Measurements from ENCODE around the gene ANKRD13B.

Gene ANKRD13B

GRCh38 chr17:29611351-29612093 lies 18.6 kb downstream of the ANKRD13B start:
- H3K27ac ChIP-seq (ENCODE audit: low read depth, low read length) = no peak overlapping the region
- H3K4me1 ChIP-seq (ENCODE audit: control insufficient read depth in 5 of 5, insufficient read depth in 5 of 5, low read length in 5 of 5) = peaks cover 3 to 37% (median 32%) of the 10 kb centered on the region in 5 donors
- H3K9ac ChIP-seq (ENCODE audit: low read length in 5 of 5) = no peak overlapping the region
- H3K9me3 ChIP-seq (ENCODE audit: control insufficient read depth in 5 of 5, low read length in 5 of 5) = no peaks in the 10 kb centered on the region
- no peak overlapping the region for H3K4me3 ChIP-seq (ENCODE audit: low read depth in 1 of 5, low read length in 5 of 5)
- H3K36me3 ChIP-seq (ENCODE audit: control insufficient read depth in 5 of 5, insufficient read depth in 5 of 5, low read length in 5 of 5) = peaks cover 0 to 6% (median 0%) of the 10 kb centered on the region in 5 donors
- H3K27me3 ChIP-seq (ENCODE audit: control insufficient read depth in 5 of 5, insufficient read depth in 4 of 5, low read length in 5 of 5) = no peaks in the 10 kb centered on the region

GRCh38 chr17:29612094-29612403 lies 19.1 kb downstream of the ANKRD13B start:
- no peaks in the 10 kb centered on the region for H3K27me3 ChIP-seq (ENCODE audit: control insufficient read depth in 5 of 5, insufficient read depth in 4 of 5, low read length in 5 of 5)
- no peak overlapping the region for H3K9ac ChIP-seq (ENCODE audit: low read length in 5 of 5)
- no peaks in the 10 kb centered on the region for H3K9me3 ChIP-seq (ENCODE audit: control insufficient read depth in 5 of 5, low read length in 5 of 5)
- H3K4me1 ChIP-seq (ENCODE audit: control insufficient read depth in 5 of 5, insufficient read depth in 5 of 5, low read length in 5 of 5) = peaks cover 3 to 43% (median 37%) of the 10 kb centered on the region in 5 donors
- no peak overlapping the region for H3K4me3 ChIP-seq (ENCODE audit: low read depth in 1 of 5, low read length in 5 of 5)
- no peak overlapping the region for H3K27ac ChIP-seq (ENCODE audit: low read depth, low read length)
- H3K36me3 ChIP-seq (ENCODE audit: control insufficient read depth in 5 of 5, insufficient read depth in 5 of 5, low read length in 5 of 5) = peaks cover 0 to 6% (median 0%) of the 10 kb centered on the region in 5 donors

- Histone ChIP-seq H3K4me1 (ENCODE audit: control insufficient read depth in 5 of 5, insufficient read depth in 5 of 5, low read length in 5 of 5) (peaks cover 6 to 49% (median 43%) of the 10 kb centered on the region in 5 donors), H3K27ac (ENCODE audit: low read depth, low read length) (no peak overlapping the region), H3K4me3 (ENCODE audit: low read depth in 1 of 5, low read length in 5 of 5) (peak overlapping the region in 3 of 5 donors; percentile 46 to 63 (median 59)), H3K36me3 (ENCODE audit: control insufficient read depth in 5 of 5, insufficient read depth in 5 of 5, low read length in 5 of 5) (peaks cover 0 to 6% (median 0%) of the 10 kb centered on the region in 5 donors), H3K9ac (ENCODE audit: low read length in 5 of 5) (no peak overlapping the region), H3K27me3 (ENCODE audit: control insufficient read depth in 5 of 5, insufficient read depth in 4 of 5, low read length in 5 of 5) (no peaks in the 10 kb centered on the region), H3K9me3 (ENCODE audit: control insufficient read depth in 5 of 5, low read length in 5 of 5) (no peaks in the 10 kb centered on the region)
Observed at GRCh38 chr17:29612404-29613280, 19.7 kb downstream of the ANKRD13B start.

GRCh38 chr17:29613352-29613837 lies 20.5 kb downstream of the ANKRD13B start:
- no peak overlapping the region for H3K27ac ChIP-seq (ENCODE audit: low read depth, low read length)
- H3K4me3 ChIP-seq (ENCODE audit: low read depth in 1 of 5, low read length in 5 of 5) = peak overlapping the region; percentile 39 to 63 (median 55)
- no peaks in the 10 kb centered on the region for H3K27me3 ChIP-seq (ENCODE audit: control insufficient read depth in 5 of 5, insufficient read depth in 4 of 5, low read length in 5 of 5)
- peaks cover 0 to 6% (median 0%) of the 10 kb centered on the region in 5 donors for H3K36me3 ChIP-seq (ENCODE audit: control insufficient read depth in 5 of 5, insufficient read depth in 5 of 5, low read length in 5 of 5)
- H3K9ac ChIP-seq (ENCODE audit: low read length in 5 of 5) = peak overlapping the region in 2 of 5 donors; percentile 30 to 53
- no peaks in the 10 kb centered on the region for H3K9me3 ChIP-seq (ENCODE audit: control insufficient read depth in 5 of 5, low read length in 5 of 5)
- peaks cover 6 to 56% (median 51%) of the 10 kb centered on the region in 5 donors for H3K4me1 ChIP-seq (ENCODE audit: control insufficient read depth in 5 of 5, insufficient read depth in 5 of 5, low read length in 5 of 5)

- Histone ChIP-seq H3K4me1 (ENCODE audit: control insufficient read depth in 5 of 5, insufficient read depth in 5 of 5, low read length in 5 of 5) (peaks cover 6 to 59% (median 53%) of the 10 kb centered on the region in 5 donors), H3K27me3 (ENCODE audit: control insufficient read depth in 5 of 5, insufficient read depth in 4 of 5, low read length in 5 of 5) (peaks cover 0 to 3% (median 0%) of the 10 kb centered on the region in 5 donors), H3K4me3 (ENCODE audit: low read depth in 1 of 5, low read length in 5 of 5) (peak overlapping the region; percentile 39 to 63 (median 55)), H3K9ac (ENCODE audit: low read length in 5 of 5) (peak overlapping the region in 2 of 5 donors; percentile 30 to 53), H3K9me3 (ENCODE audit: control insufficient read depth in 5 of 5, low read length in 5 of 5) (no peaks in the 10 kb centered on the region), H3K27ac (ENCODE audit: low read depth, low read length) (no peak overlapping the region), H3K36me3 (ENCODE audit: control insufficient read depth in 5 of 5, insufficient read depth in 5 of 5, low read length in 5 of 5) (peaks cover 0 to 6% (median 0%) of the 10 kb centered on the region in 5 donors)
Observed at GRCh38 chr17:29613856-29614255, 20.9 kb downstream of the ANKRD13B start.

- Histone ChIP-seq H3K27me3 (ENCODE audit: control insufficient read depth in 5 of 5, insufficient read depth in 4 of 5, low read length in 5 of 5) (peaks cover 0 to 5% (median 0%) of the 10 kb centered on the region in 5 donors), H3K4me3 (ENCODE audit: low read depth in 1 of 5, low read length in 5 of 5) (peak overlapping the region in 2 of 5 donors; percentile 57 to 69), H3K27ac (ENCODE audit: low read depth, low read length) (no peak overlapping the region), H3K9me3 (ENCODE audit: control insufficient read depth in 5 of 5, low read length in 5 of 5) (no peaks in the 10 kb centered on the region), H3K4me1 (ENCODE audit: control insufficient read depth in 5 of 5, insufficient read depth in 5 of 5, low read length in 5 of 5) (peaks cover 6 to 59% (median 53%) of the 10 kb centered on the region in 5 donors), H3K36me3 (ENCODE audit: control insufficient read depth in 5 of 5, insufficient read depth in 5 of 5, low read length in 5 of 5) (peaks cover 0 to 1% (median 0%) of the 10 kb centered on the region in 5 donors), H3K9ac (ENCODE audit: low read length in 5 of 5) (peak overlapping the region in 1 of 5 donors; percentile 0)
Observed at GRCh38 chr17:29614349-29615047, 21.6 kb downstream of the ANKRD13B start.

GRCh38 chr17:29615048-29615385 lies 22.1 kb downstream of the ANKRD13B start:
- H3K4me1 ChIP-seq (ENCODE audit: control insufficient read depth in 5 of 5, insufficient read depth in 5 of 5, low read length in 5 of 5) = peaks cover 6 to 59% (median 53%) of the 10 kb centered on the region in 5 donors
- peak overlapping the region in 1 of 5 donors; percentile 0 for H3K9ac ChIP-seq (ENCODE audit: low read length in 5 of 5)
- no peaks in the 10 kb centered on the region for H3K9me3 ChIP-seq (ENCODE audit: control insufficient read depth in 5 of 5, low read length in 5 of 5)
- H3K36me3 ChIP-seq (ENCODE audit: control insufficient read depth in 5 of 5, insufficient read depth in 5 of 5, low read length in 5 of 5) = no peaks in the 10 kb centered on the region
- no peak overlapping the region for H3K27ac ChIP-seq (ENCODE audit: low read depth, low read length)
- peaks cover 0 to 5% (median 0%) of the 10 kb centered on the region in 5 donors for H3K27me3 ChIP-seq (ENCODE audit: control insufficient read depth in 5 of 5, insufficient read depth in 4 of 5, low read length in 5 of 5)
- H3K4me3 ChIP-seq (ENCODE audit: low read depth in 1 of 5, low read length in 5 of 5) = peak overlapping the region; percentile 19 to 69 (median 59)

GRCh38 chr17:29615492-29616299 lies 22.8 kb downstream of the ANKRD13B start:
- peaks cover 6 to 59% (median 53%) of the 10 kb centered on the region in 5 donors for H3K4me1 ChIP-seq (ENCODE audit: control insufficient read depth in 5 of 5, insufficient read depth in 5 of 5, low read length in 5 of 5)
- H3K27me3 ChIP-seq (ENCODE audit: control insufficient read depth in 5 of 5, insufficient read depth in 4 of 5, low read length in 5 of 5) = peaks cover 0 to 5% (median 0%) of the 10 kb centered on the region in 5 donors
- peak overlapping the region in 1 of 5 donors; percentile 0 for H3K9ac ChIP-seq (ENCODE audit: low read length in 5 of 5)
- no peak overlapping the region for H3K27ac ChIP-seq (ENCODE audit: low read depth, low read length)
- peak overlapping the region; percentile 35 to 69 (median 59) for H3K4me3 ChIP-seq (ENCODE audit: low read depth in 1 of 5, low read length in 5 of 5)
- H3K9me3 ChIP-seq (ENCODE audit: control insufficient read depth in 5 of 5, low read length in 5 of 5) = no peaks in the 10 kb centered on the region
- no peaks in the 10 kb centered on the region for H3K36me3 ChIP-seq (ENCODE audit: control insufficient read depth in 5 of 5, insufficient read depth in 5 of 5, low read length in 5 of 5)
